A549 (cell line): Measurements from ENCODE around the gene METTL27. TPM values are rescaled to one million over a fixed set of nuclear protein-coding genes. Genes with fewer than 3 reads are reported as not detected.

Source experiments
- ATAC-seq, 2 experiments: fragments of 200-7000 bp in 1 of 2; fragments of >200 bp in 1 of 2; cut with Nextera tagmentation in 1 of 2; cut with Tn5 transposase in 1 of 2; 3 replicates each; pipeline versions ENCODE4 v1.8.0 to v1.9.1; 2018 to 2020; ENCODE audit warnings: mild to moderate bottlenecking in 1 of 2, moderate library complexity in 1 of 2
- CTCF ChIA-PET: fragments of 300-600 bp; sonication (Branson Sonifier 250); formaldehyde crosslinking; extraction: SDS; loops from one replicate; lab custom pipeline; 2021; ENCODE audit warnings: antibody characterized with exemption, inconsistent platforms; lab: Yijun Ruan, JAX
- POLR2A ChIA-PET: fragments of 350-600 bp; formaldehyde crosslinking; extraction: SDS; loops from one replicate; lab custom pipeline; 2021; ENCODE audit warnings: antibody characterized with exemption, inconsistent platforms; lab: Yijun Ruan, JAX
- DNase-seq, 2 experiments: peaks; one replicate each; pipeline versions ENCODE4 v3.0.0 to v3.0.0-alpha.2; 2011 to 2016; ENCODE audit warnings: low read depth in 1 of 2, low spot score in 1 of 2
- FAIRE-seq: peaks from 2 replicates; lab custom pipeline; 2011; peaks lifted over from hg19 to GRCh38; lab: Jason Lieb, UNC
- H3K27ac ChIP-seq, 2 experiments: fragments of >200 bp; sonication (Bioruptor Twin); formaldehyde crosslinking; 3 replicates each; pipeline ENCODE4 v1.5.1; 2016 to 2017
- H3K4me1 ChIP-seq: fragments of >200 bp; sonication (Bioruptor Twin); formaldehyde crosslinking; 3 replicates; pipeline ENCODE4 v1.6.1; 2016
- H3K4me2 ChIP-seq: fragments of >200 bp; sonication (Bioruptor Twin); formaldehyde crosslinking; 3 replicates; pipeline ENCODE4 v1.6.1; 2016
- H3K4me3 ChIP-seq: fragments of >200 bp; sonication (Bioruptor Twin); formaldehyde crosslinking; 3 replicates; pipeline ENCODE4 v1.5.1; 2016
- H3K9me3 ChIP-seq: fragments of >200 bp; sonication (Bioruptor Twin); formaldehyde crosslinking; 3 replicates; pipeline ENCODE4 v1.6.1; 2016
- ATOH8 ChIP-seq: fragments of 250-450 bp; sonication (Bioruptor Pico); IDR thresholded peaks from 2 replicates; pipeline ENCODE4 v1.5.0; 2020; ENCODE audit warnings: low read depth, mild to moderate bottlenecking, moderate library complexity
- CBX2 ChIP-seq: fragments of 200-600 bp; sonication (generic); IDR thresholded peaks from 2 replicates; pipeline ENCODE4 v1.6.1; 2016; ENCODE audit warnings: low read depth, mild to moderate bottlenecking, borderline replicate concordance
- CBX8 ChIP-seq: fragments of 200-600 bp; sonication (generic); IDR thresholded peaks from 2 replicates; pipeline ENCODE4 v1.6.1; 2016
- CHD4 ChIP-seq: fragments of 200-600 bp; sonication (generic); IDR thresholded peaks from 2 replicates; pipeline ENCODE4 v1.6.1; 2016; ENCODE audit warnings: antibody characterized with exemption, mild to moderate bottlenecking, borderline replicate concordance
- EHMT2 ChIP-seq: fragments of 200-600 bp; sonication (generic); IDR thresholded peaks from 2 replicates; pipeline ENCODE4 v1.6.1; 2016; ENCODE audit warnings: antibody characterized with exemption, low read depth, mild to moderate bottlenecking, moderate library complexity
- ELK1 ChIP-seq: fragments of 150-350 bp; IDR thresholded peaks from 2 replicates; pipeline ENCODE4 v1.6.1; 2014; ENCODE audit warnings: low read depth, mild to moderate bottlenecking, low read length
- ESRRA ChIP-seq: fragments of 150-350 bp; IDR thresholded peaks from 2 replicates; pipeline ENCODE4 v1.6.1; 2014; ENCODE audit warnings: mild to moderate bottlenecking, low read length, borderline replicate concordance
- FOSB ChIP-seq: fragments of 250-450 bp; sonication (Bioruptor Pico); IDR thresholded peaks from 2 replicates; pipeline ENCODE4 v1.5.0; 2020; ENCODE audit warnings: mild to moderate bottlenecking, moderate library complexity
- FOXS1 ChIP-seq: fragments of 250-450 bp; sonication (Bioruptor Pico); IDR thresholded peaks from 2 replicates; pipeline ENCODE4 v1.5.0; 2020; ENCODE audit warnings: mild to moderate bottlenecking, moderate library complexity
- GATA3 ChIP-seq: IDR thresholded peaks from 2 replicates; pipeline ENCODE4 v1.6.1; 2012; ENCODE audit warnings: borderline replicate concordance
- HEYL ChIP-seq: fragments of 250-450 bp; sonication (Bioruptor Pico); IDR thresholded peaks from 2 replicates; pipeline ENCODE4 v1.8.0; 2021; ENCODE audit warnings: mild to moderate bottlenecking, moderate library complexity
- HOXA7 ChIP-seq: fragments of 250-450 bp; sonication (Bioruptor Pico); IDR thresholded peaks from 2 replicates; pipeline ENCODE4 v1.5.0; 2020; ENCODE audit warnings: mild to moderate bottlenecking, moderate library complexity
- HOXB13 ChIP-seq: fragments of 250-450 bp; sonication (Bioruptor Pico); IDR thresholded peaks from 2 replicates; pipeline ENCODE4 v1.5.0; 2020; ENCODE audit warnings: low read depth, mild to moderate bottlenecking, moderate library complexity
- JUN ChIP-seq, 2 experiments: fragments of >200 bp; sonication (Bioruptor Twin); formaldehyde crosslinking; IDR thresholded peaks; 2 replicates in 1 of 2; 3 replicates in 1 of 2; pipeline ENCODE4 v1.6.1; 2016 to 2017
- JUNB ChIP-seq: fragments of >200 bp; sonication (Bioruptor Twin); formaldehyde crosslinking; IDR thresholded peaks from 2 replicates; pipeline ENCODE4 v1.6.1; 2016
- MAX ChIP-seq: IDR thresholded peaks from 2 replicates; pipeline ENCODE4 v1.6.1; 2012
- PBX3 ChIP-seq: IDR thresholded peaks from 2 replicates; pipeline ENCODE4 v1.6.1; 2012
- POLR2A ChIP-seq: IDR thresholded peaks from 2 replicates; pipeline ENCODE4 v1.6.1; 2012; ENCODE audit warnings: mild to moderate bottlenecking, low read length
- RAD21 ChIP-seq, 2 experiments: fragments of >200 bp in 1 of 2; sonication (Bioruptor Twin) in 1 of 2; formaldehyde crosslinking in 1 of 2; IDR thresholded peaks in 1 of 2; conservative IDR thresholded peaks in 1 of 2; 2 replicates in 1 of 2; 3 replicates in 1 of 2; pipeline ENCODE4 v1.6.1; 2012 to 2018; ENCODE audit warnings: inconsistent platforms in 1 of 2
- RCOR1 ChIP-seq: fragments of 150-350 bp; IDR thresholded peaks from 2 replicates; pipeline ENCODE4 v1.6.1; 2014; ENCODE audit warnings: antibody characterized with exemption, low read length, low read depth
- RNF2 ChIP-seq: fragments of 200-600 bp; sonication (generic); IDR thresholded peaks from 2 replicates; pipeline ENCODE4 v1.6.1; 2016; ENCODE audit warnings: low read depth, mild to moderate bottlenecking, antibody characterized with exemption, moderate library complexity, borderline replicate concordance
- SMC3 ChIP-seq: fragments of >200 bp; sonication (Bioruptor Twin); formaldehyde crosslinking; IDR thresholded peaks from 3 replicates; pipeline ENCODE4 v1.6.1; 2018; ENCODE audit warnings: inconsistent platforms
- SREBF2 ChIP-seq: fragments of 450-650 bp; IDR thresholded peaks from 2 replicates; pipeline ENCODE4 v1.6.1; 2014; ENCODE audit warnings: mild to moderate bottlenecking, moderate library complexity
- ZC3H11A ChIP-seq: fragments of 450-650 bp; IDR thresholded peaks from 2 replicates; pipeline ENCODE4 v1.6.1; 2014; ENCODE audit warnings: antibody characterized with exemption, mild to moderate bottlenecking
- ZNF302 ChIP-seq: fragments of 250-450 bp; sonication (Bioruptor Pico); IDR thresholded peaks from 2 replicates; pipeline ENCODE4 v1.9.0; 2021; ENCODE audit warnings: inconsistent platforms, mild to moderate bottlenecking, moderate library complexity
- ZSCAN20 ChIP-seq: fragments of 250-450 bp; sonication (Bioruptor Pico); IDR thresholded peaks from 2 replicates; pipeline ENCODE4 v1.8.0; 2022; ENCODE audit warnings: mild to moderate bottlenecking, moderate library complexity
- WGBS: methylation state at CpG from one replicate; pipeline ENCODE4 v1.1.6; 2017; ENCODE audit errors: missing lambda C conversion rate; 5-methylcytosine and 5-hydroxymethylcytosine counted together
- polyA plus RNA-seq, 4 experiments: library from polyadenylated mRNA; depleted of rRNA in 3 of 4; stranded (reverse); fragments of >200 nt; fragmentation: RNase III in 1 of 4; extraction: RNeasy Plus Mini Kit Qiagen cat#74134 plus additional on column Dnase treatment in 1 of 4; gene quantifications; 2 replicates in 3 of 4; 3 replicates in 1 of 4; pipeline ENCODE4 v1.2.3, GENCODE V29; 2011 to 2017

The METTL27 gene
- polyA plus RNA-seq, 2 of the 4 experiments (the other 2 are of a cell fraction) = 4.1 to 4.9 TPM

- ChIA-PET POLR2A (no interaction called here), CTCF (interaction anchor here (1.5 kb wide), 1 partner anchor 138 kb away, joined by 6 read pairs; no protein-coding TSS in a partner anchor)
- DNase-seq = peak in 1 of 2 experiments; percentile 41
Observed at GRCh38 chr7:73888959-73889358, 46.6 kb upstream of the METTL27 start.

GRCh38 chr7:73887762-73888161, 45.4 kb upstream of the METTL27 start:
- no peak for FAIRE-seq
- no peak for TF ChIP-seq RCOR1
- no peak for TF ChIP-seq EHMT2
- no peak for TF ChIP-seq FOXS1 (CRISPR knock-in tag)
- TF ChIP-seq ESRRA = no peak
- no peak for TF ChIP-seq CHD4
- TF ChIP-seq ZSCAN20 (CRISPR knock-in tag) = no peak
- no peak for TF ChIP-seq ELK1
- ChIA-PET CTCF (interaction anchor here (1.0 to 1.5 kb wide), 4 partner anchors 10 to 139 kb away, joined by 3 to 6 read pairs (median 4); no protein-coding TSS in a partner anchor), POLR2A (no interaction called here)
- no peak overlapping the region for H3K4me3 ChIP-seq
- WGBS = 71% methylated on average over 5 of the region's 5 CpGs
- no peak overlapping the region for H3K4me2 ChIP-seq
- ATAC-seq = no peak
- H3K9me3 ChIP-seq = no peaks in the 10 kb centered on the region
- no peak for DNase-seq
- no peak overlapping the region for H3K27ac ChIP-seq
- peaks cover 9% of the 10 kb centered on the region; the same call in 2 of the 3 replicates for H3K4me1 ChIP-seq

More at GRCh38 chr7:73888959-73889358, 46.6 kb upstream of the METTL27 start:
- TF ChIP-seq ZC3H11A (no peak), ATOH8 (CRISPR knock-in tag) (no peak), CBX2 (no peak), ESRRA (no peak), CBX8 (no peak), HOXA7 (CRISPR knock-in tag) (no peak), GATA3 (no peak), POLR2A (no peak), JUN (IDR thresholded peaks at IDR 0.05) (no peak), SMC3 (no peak), FOSB (CRISPR knock-in tag) (no peak), PBX3 (no peak)
- Histone ChIP-seq H3K4me3 (no peak overlapping the region), H3K4me2 (no peak overlapping the region), H3K9me3 (no peaks in the 10 kb centered on the region), H3K4me1 (peaks cover 21% of the 10 kb centered on the region), H3K27ac (no peak overlapping the region)
- 78% methylated on average over 6 of the region's 6 CpGs for WGBS
- ATAC-seq (no peak), FAIRE-seq (no peak)

- FAIRE-seq (no peak), DNase-seq (no peak), ATAC-seq (no peak; a peak in 1 of 6 replicates)
- Histone ChIP-seq H3K4me1 (peaks cover under 1% of the 10 kb centered on the region; the same call in 2 of the 3 replicates), H3K27ac (no peak overlapping the region), H3K9me3 (no peaks in the 10 kb centered on the region), H3K4me2 (no peak overlapping the region), H3K4me3 (no peak overlapping the region)
- WGBS = 80% methylated on average over 25 of the region's 25 CpGs
- TF ChIP-seq RAD21 (conservative IDR thresholded peaks at IDR 0.05 in 1 of 2, IDR thresholded peaks at IDR 0.05 in 1 of 2) = no peak
- no peak for TF ChIP-seq CHD4
- no peak for TF ChIP-seq HEYL (CRISPR knock-in tag)
- TF ChIP-seq SREBF2 = no peak
- no peak for TF ChIP-seq HOXB13 (CRISPR knock-in tag)
- no peak for TF ChIP-seq RNF2
- TF ChIP-seq FOSB (CRISPR knock-in tag) = no peak
- TF ChIP-seq JUNB = no peak
- TF ChIP-seq MAX = no peak
- no peak for TF ChIP-seq ZNF302
- no peak for TF ChIP-seq GATA3
- ChIA-PET POLR2A (no interaction called here), CTCF (interaction anchor here (0.6 to 3.4 kb wide), 5 partner anchors 20 to 140 kb away, joined by 3 to 13 read pairs (median 3); no protein-coding TSS in a partner anchor)
Observed at GRCh38 chr7:73885975-73886798, 43.9 kb upstream of the METTL27 start.
